Esophagus muscularis mucosa (tissue), 4 donors: ENCODE data around the gene KRTAP2-4. TPM values are rescaled to one million over a fixed set of nuclear protein-coding genes. Genes with fewer than 3 reads are reported as not detected.
"Not testable (repeated sequence)": the region's sequence is repeated elsewhere in the genome, so short reads cannot be mapped to it uniquely, and the experiment has no call there.

Experiments
- DNase-seq: peaks from one replicate; pipeline ENCODE4 v3.0.0-alpha.2; 2017; ENCODE audit errors: extremely low spot score
- H3K27ac ChIP-seq, 4 donors: fragments of 200-600 bp; sonication (generic); replicated peaks in 1 of 4; 1 replicate in 3 of 4; 2 replicates in 1 of 4; pipeline ENCODE4 v1.5.1; 2016 to 2019; ENCODE audit warnings: mild to moderate bottlenecking in 1 of 4
- H3K27me3 ChIP-seq, 4 donors: fragments of 200-600 bp; sonication (generic); one replicate each; pipeline versions ENCODE4 v1.5.1 to v1.6.0; 2016 to 2019
- H3K36me3 ChIP-seq, 4 donors: fragments of 200-600 bp; sonication (generic); one replicate each; pipeline ENCODE4 v1.5.1; 2016 to 2019
- H3K4me1 ChIP-seq, 4 donors: fragments of 200-600 bp; sonication (generic); one replicate each; pipeline ENCODE4 v1.5.1; 2016 to 2019
- H3K4me3 ChIP-seq, 4 donors: fragments of 200-600 bp; sonication (generic); 1 replicate in 2 of 4; 2 replicates in 2 of 4; pipeline ENCODE4 v1.5.1; 2016 to 2019; ENCODE audit warnings: mild to moderate bottlenecking in 4 of 4, moderate library complexity in 1 of 4
- H3K9me3 ChIP-seq, 4 donors: fragments of 200-600 bp; sonication (generic); 1 replicate in 3 of 4; 2 replicates in 1 of 4; pipeline ENCODE4 v1.5.1; 2016 to 2019
- CTCF ChIP-seq, 3 experiments: fragments of 200-600 bp in 2 of 3; fragments of 450-650 bp in 1 of 3; sonication (generic) in 2 of 3; IDR thresholded peaks; one replicate each; pipeline ENCODE4 v1.5.1; 2017 to 2019; ENCODE audit warnings: antibody characterized with exemption in 3 of 3, mild to moderate bottlenecking in 2 of 3, moderate library complexity in 1 of 3
- EP300 ChIP-seq: sonication (generic); formaldehyde crosslinking; IDR thresholded peaks from one replicate; pipeline ENCODE4 v1.6.1; 2017; ENCODE audit warnings: antibody characterized with exemption
- POLR2A ChIP-seq: fragments of 450-650 bp; IDR thresholded peaks from one replicate; pipeline ENCODE4 v1.6.1; 2017; ENCODE audit warnings: antibody characterized with exemption, moderate library complexity, mild to moderate bottlenecking, low read depth
- POLR2AphosphoS5 ChIP-seq, 2 donors: sonication (generic); formaldehyde crosslinking; IDR thresholded peaks; one replicate each; pipeline ENCODE4 v1.6.1; 2017; ENCODE audit warnings: antibody characterized with exemption in 2 of 2
- WGBS: methylation state at CpG from one replicate; pipeline ENCODE4 v1.1.5; 2018; 5-methylcytosine and 5-hydroxymethylcytosine counted together
- intact Hi-C: fragments of 100-400 bp; cut with DNase I; formaldehyde crosslinking; loops from one replicate; pipeline ENCODE4 v1.15.1; 2023
- total RNA-seq, 4 donors: library from RNA; depleted of rRNA; stranded (reverse); fragments of >200 nt; gene quantifications; one replicate each; pipeline versions ENCODE4 v1.1.0 to v1.2.1, GENCODE V29; 2016

Gene KRTAP2-4
- total RNA-seq, 4 donors from 2014 or later: not detected

GRCh38 chr17:41103896-41104295, 38.2 kb upstream of the KRTAP2-4 start:
- TF ChIP-seq POLR2A (no peak), EP300 (no peak), CTCF (IDR thresholded peaks at IDR 0.05) (no peak), POLR2AphosphoS5 (IDR thresholded peaks at IDR 0.05) (no peak)
- WGBS: 84% methylated on average over 1 of the region's 1 CpG
- no peak overlapping the region for H3K27ac ChIP-seq

GRCh38 chr17:41101586-41102259, 36.0 kb upstream of the KRTAP2-4 start, which contains the start of gene KRTAP4-16:
TSS of gene KRTAP4-16 (minus strand) at chr17:41102209. CDS start at chr17:41102209, 0 bp downstream.
- Histone ChIP-seq H3K4me3 (no peak within 1 kb of the TSS), H3K9me3 (no peaks in the 10 kb centered on the region), H3K4me1 (no peaks in the 10 kb centered on the region), H3K27ac (no peak within 1 kb of the TSS), H3K36me3 (no peaks in the 10 kb centered on the region), H3K27me3 (peaks cover 0 to 12% (median 0%) of the 10 kb centered on the region in 4 donors)
- TF ChIP-seq POLR2AphosphoS5 (IDR thresholded peaks at IDR 0.05): no peak
- TF ChIP-seq EP300: no peak
- no peak for TF ChIP-seq POLR2A
- no peak for TF ChIP-seq CTCF (IDR thresholded peaks at IDR 0.05)
- WGBS: 49% methylated on average over 7 of the region's 10 CpGs
- DNase-seq: no peak
- intact Hi-C loops: no loop called here

More at GRCh38 chr17:41103896-41104295, 38.2 kb upstream of the KRTAP2-4 start:
- no peak for DNase-seq
- Histone ChIP-seq H3K4me3 (no peak overlapping the region), H3K9me3 (no peaks in the 10 kb centered on the region), H3K27me3 (peaks cover 0 to 8% (median 0%) of the 10 kb centered on the region in 4 donors), H3K4me1 (no peaks in the 10 kb centered on the region), H3K36me3 (no peaks in the 10 kb centered on the region)
- intact Hi-C loops: no loop called here

GRCh38 chr17:41099682-41100480, 34.2 kb upstream of the KRTAP2-4 start:
- 44% methylated on average over 7 of the region's 7 CpGs for WGBS
- H3K9me3 ChIP-seq, H3K4me3 ChIP-seq, H3K27ac ChIP-seq, H3K36me3 ChIP-seq, H3K4me1 ChIP-seq, intact Hi-C loops, DNase-seq: not testable (repeated sequence)
- H3K27me3 ChIP-seq: peaks cover 0 to 11% (median 0%) of the 10 kb centered on the region in 4 donors

- intact Hi-C loops: no loop called here
- no peak for DNase-seq
- Histone ChIP-seq H3K4me1 (no peaks in the 10 kb centered on the region), H3K9me3 (no peaks in the 10 kb centered on the region), H3K4me3 (no peak overlapping the region), H3K27ac (no peak overlapping the region), H3K36me3 (no peaks in the 10 kb centered on the region), H3K27me3 (peaks cover 0 to 11% (median 0%) of the 10 kb centered on the region in 4 donors)
- 84% methylated on average over 6 of the region's 6 CpGs for WGBS
- TF ChIP-seq POLR2A: no peak
- no peak for TF ChIP-seq POLR2AphosphoS5 (IDR thresholded peaks at IDR 0.05)
- TF ChIP-seq CTCF (IDR thresholded peaks at IDR 0.05): no peak
- TF ChIP-seq EP300: no peak
Measured at GRCh38 chr17:41098481-41098880, 32.8 kb upstream of the KRTAP2-4 start.

GRCh38 chr17:41098042-41098441, 32.4 kb upstream of the KRTAP2-4 start, which contains the start of gene KRTAP4-8:
TSS of gene KRTAP4-8 (minus strand) at chr17:41098142. CDS start at chr17:41098084, 58 bp downstream.
- Histone ChIP-seq H3K27me3 (peaks cover 0 to 11% (median 0%) of the 10 kb centered on the region in 4 donors), H3K4me1 (no peaks in the 10 kb centered on the region), H3K36me3 (no peaks in the 10 kb centered on the region), H3K4me3 (no peak within 1 kb of the TSS), H3K9me3 (no peaks in the 10 kb centered on the region), H3K27ac (no peak within 1 kb of the TSS)
- intact Hi-C loops: no loop called here
- DNase-seq: no peak
- 89% methylated on average over 3 of the region's 4 CpGs for WGBS
- TF ChIP-seq EP300 (no peak), CTCF (IDR thresholded peaks at IDR 0.05) (no peak), POLR2A (no peak), POLR2AphosphoS5 (IDR thresholded peaks at IDR 0.05) (no peak)
